Neutrophil (primary cell): ENCODE data around the gene SPDL1.

Experiments
- H3K27ac ChIP-seq: fragments of 200-600 bp; sonication (generic); 2 replicates; pipeline ENCODE4 v1.5.1; 2016; ENCODE audit warnings: mild to moderate bottlenecking, moderate library complexity
- H3K27me3 ChIP-seq: fragments of 200-600 bp; sonication (generic); 2 replicates; pipeline ENCODE4 v1.6.0; 2016; ENCODE audit warnings: mild to moderate bottlenecking
- H3K36me3 ChIP-seq: fragments of 200-600 bp; sonication (generic); 2 replicates; pipeline ENCODE4 v1.5.1; 2017
- H3K4me1 ChIP-seq, 2 experiments: fragments of 200-600 bp in 1 of 2; sonication (generic) in 1 of 2; 1 replicate in 1 of 2; 2 replicates in 1 of 2; pipeline versions ENCODE4 v1.5.1 to v1.6.1; 2013 to 2016; ENCODE audit warnings: low read depth in 1 of 2, low read length in 1 of 2, mild to moderate bottlenecking in 1 of 2, moderate library complexity in 1 of 2; ENCODE audit not compliant: control insufficient read depth in 1 of 2, insufficient read depth in 1 of 2
- H3K4me3 ChIP-seq, 2 experiments: fragments of 200-600 bp in 1 of 2; sonication (generic) in 1 of 2; 1 replicate in 1 of 2; 2 replicates in 1 of 2; pipeline ENCODE4 v1.5.1; 2013 to 2016; ENCODE audit warnings: low read depth in 1 of 2, low read length in 1 of 2, mild to moderate bottlenecking in 1 of 2, moderate library complexity in 1 of 2
- H3K9me3 ChIP-seq: fragments of 200-600 bp; sonication (generic); 2 replicates; pipeline ENCODE4 v1.5.1; 2016
- CTCF ChIP-seq: fragments of 200-600 bp; sonication (generic); IDR thresholded peaks from 2 replicates; pipeline ENCODE4 v1.5.1; 2016; ENCODE audit warnings: antibody characterized with exemption

The SPDL1 gene

GRCh38 chr5:169561893-169562292 is 21.7 kb upstream of the SPDL1 start:
- no peak overlapping the region for H3K4me3 ChIP-seq
- H3K27ac ChIP-seq: no peak overlapping the region
- no peaks in the 10 kb centered on the region for H3K9me3 ChIP-seq
- peaks cover 54% of the 10 kb centered on the region for H3K27me3 ChIP-seq
- H3K4me1 ChIP-seq: no peaks in the 10 kb centered on the region
- TF ChIP-seq CTCF: no peak
- H3K36me3 ChIP-seq: no peaks in the 10 kb centered on the region

GRCh38 chr5:169563369-169563768 is 20.2 kb upstream of the SPDL1 start:
- H3K4me3 ChIP-seq: no peak overlapping the region
- H3K27ac ChIP-seq: no peak overlapping the region
- no peaks in the 10 kb centered on the region for H3K36me3 ChIP-seq
- H3K27me3 ChIP-seq: peaks cover 54% of the 10 kb centered on the region
- no peaks in the 10 kb centered on the region for H3K9me3 ChIP-seq
- no peak for TF ChIP-seq CTCF
- H3K4me1 ChIP-seq: no peaks in the 10 kb centered on the region

DNA sequence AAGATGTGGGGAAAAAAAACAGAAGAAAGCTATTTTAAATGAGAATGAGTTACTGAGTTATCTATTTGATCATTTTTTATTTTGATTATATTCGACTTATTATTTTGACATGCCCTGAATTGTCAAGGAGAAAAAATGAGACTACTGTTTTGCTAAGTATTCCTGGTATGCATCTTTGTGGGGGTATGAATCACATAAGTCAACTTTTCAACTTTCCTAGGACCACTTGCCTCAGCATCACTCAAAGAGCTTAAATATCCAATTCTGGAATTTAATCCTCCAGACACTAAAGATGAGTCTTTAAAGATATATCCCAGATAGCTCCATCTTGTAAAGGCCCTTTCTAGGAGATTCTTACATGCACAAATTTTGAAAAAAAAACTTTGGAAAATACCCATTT is 17.4 kb upstream of the SPDL1 start:
- Histone ChIP-seq H3K36me3 (no peaks in the 10 kb centered on the region), H3K4me3 (no peak overlapping the region), H3K27ac (no peak overlapping the region), H3K9me3 (no peaks in the 10 kb centered on the region), H3K27me3 (peaks cover 59% of the 10 kb centered on the region), H3K4me1 (no peaks in the 10 kb centered on the region)
- no peak for TF ChIP-seq CTCF

GRCh38 chr5:169567079-169567478 is 16.5 kb upstream of the SPDL1 start:
- Histone ChIP-seq H3K9me3 (no peaks in the 10 kb centered on the region), H3K36me3 (no peaks in the 10 kb centered on the region), H3K27me3 (peaks cover 59% of the 10 kb centered on the region), H3K27ac (peak overlapping the region; percentile 63), H3K4me1 (no peaks in the 10 kb centered on the region), H3K4me3 (no peak overlapping the region)
- TF ChIP-seq CTCF: no peak

- H3K27ac ChIP-seq: no peak overlapping the region
- peaks cover 59% of the 10 kb centered on the region for H3K27me3 ChIP-seq
- no peak for TF ChIP-seq CTCF
- H3K4me3 ChIP-seq: no peak overlapping the region
- no peaks in the 10 kb centered on the region for H3K4me1 ChIP-seq
- no peaks in the 10 kb centered on the region for H3K36me3 ChIP-seq
- no peaks in the 10 kb centered on the region for H3K9me3 ChIP-seq
These were observed 14.1 kb upstream of the SPDL1 start for GRCh38 chr5:169569513-169569912.

DNA sequence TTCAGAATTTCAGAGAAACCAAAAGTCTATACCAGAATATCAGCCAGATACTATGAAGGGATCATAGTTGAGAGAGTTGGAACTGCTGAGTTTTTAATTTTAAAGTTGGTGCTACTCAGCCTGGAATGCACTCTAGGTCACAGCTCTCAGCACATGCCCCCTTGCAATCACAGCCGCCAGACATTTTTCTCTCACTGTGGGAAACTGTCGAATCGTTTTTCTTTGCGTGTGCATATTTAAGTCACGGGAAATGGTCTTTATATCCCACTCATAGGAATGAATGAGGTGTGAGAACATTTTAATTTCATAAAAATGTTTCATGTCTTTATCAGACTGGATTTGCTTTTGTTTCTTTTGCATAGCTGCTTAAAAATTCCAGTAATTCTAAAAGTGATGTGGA is 12.2 kb upstream of the SPDL1 start:
- H3K27ac ChIP-seq: no peak overlapping the region
- H3K36me3 ChIP-seq: no peaks in the 10 kb centered on the region
- no peaks in the 10 kb centered on the region for H3K9me3 ChIP-seq
- H3K4me3 ChIP-seq: no peak overlapping the region
- TF ChIP-seq CTCF: no peak
- peaks cover 72% of the 10 kb centered on the region for H3K27me3 ChIP-seq
- no peaks in the 10 kb centered on the region for H3K4me1 ChIP-seq
